Endometrium (tissue), 2 donors: Measurements from ENCODE around the gene SH2D7.

Experiments used
- FAIRE-seq: peaks from 2 replicates; lab custom pipeline; 2012; peaks lifted over from hg19 to GRCh38; lab: Jason Lieb, UNC
- donor health status: control.
- donor health status: control.

SH2D7 gene

GRCh38 chr15:78061963-78062427 lies 30.4 kb upstream of the SH2D7 start:
- FAIRE-seq: no peak

GRCh38 chr15:78063217-78063616 lies 29.1 kb upstream of the SH2D7 start:
- no peak for FAIRE-seq

GRCh38 chr15:78063970-78064385 lies 28.4 kb upstream of the SH2D7 start:
- FAIRE-seq: no peak

GRCh38 chr15:78064544-78064943 lies 27.8 kb upstream of the SH2D7 start:
- peak; percentile 92 for FAIRE-seq

GRCh38 chr15:78065284-78065872 lies 27.0 kb upstream of the SH2D7 start:
- FAIRE-seq: no peak

GRCh38 chr15:78065973-78066946 lies 26.1 kb upstream of the SH2D7 start:
- FAIRE-seq: no peak

GRCh38 chr15:78067328-78068228 lies 24.8 kb upstream of the SH2D7 start:
- FAIRE-seq: no peak

- FAIRE-seq: no peak
Measured at GRCh38 chr15:78069052-78069414, 23.3 kb upstream of the SH2D7 start.

GRCh38 chr15:78069462-78070029 lies 22.8 kb upstream of the SH2D7 start:
- FAIRE-seq: no peak

- FAIRE-seq: no peak
Measured at GRCh38 chr15:78070049-78070700, 22.2 kb upstream of the SH2D7 start.

GRCh38 chr15:78071383-78071782 lies 21.0 kb upstream of the SH2D7 start:
- no peak for FAIRE-seq

GRCh38 chr15:78072080-78072892 lies 20.1 kb upstream of the SH2D7 start:
- no peak for FAIRE-seq

GRCh38 chr15:78073046-78073787 lies 19.1 kb upstream of the SH2D7 start:
- FAIRE-seq: no peak

- no peak for FAIRE-seq
Measured at GRCh38 chr15:78075490-78076230, 16.7 kb upstream of the SH2D7 start.

- FAIRE-seq: no peak
Measured at GRCh38 chr15:78076231-78077052, 15.9 kb upstream of the SH2D7 start.

GRCh38 chr15:78077053-78077870 lies 15.1 kb upstream of the SH2D7 start, which contains the start of gene TBC1D2B:
TBC1D2B (minus strand) TSS chr15:78077711; CDS start chr15:78077652, 59 bp downstream.
- FAIRE-seq: no peak

GRCh38 chr15:78077871-78078210 lies 14.5 kb upstream of the SH2D7 start:
- FAIRE-seq: no peak
